Activated naive CD4-positive, alpha-beta T cell treated with anti-CD3 and anti-CD28 coated beads, Interleukin-2, amount 10 ng/mL, durations not matched to agents 7 days and 5 days (primary cell): ENCODE data around the gene GAB3.

ENCODE experiments used
- CTCF ChIA-PET: fragments of 350-600 bp; sonication (Branson Sonifier 250); formaldehyde crosslinking; loops from one replicate; lab custom pipeline; 2021; ENCODE audit warnings: antibody characterized with exemption; lab: Charles Lee
- DNase-seq: peaks from one replicate; pipeline ENCODE4 v3.0.0-alpha.2; 2020
- H3K27ac Mint-ChIP-seq: one replicate; pipeline ENCODE4 v1.8.0; 2021; ENCODE audit warnings: mild to moderate bottlenecking, moderate library complexity, mixed read lengths
- H3K27me3 Mint-ChIP-seq: one replicate; pipeline ENCODE4 v1.8.0; 2021; ENCODE audit warnings: mild to moderate bottlenecking, mixed read lengths
- H3K36me3 Mint-ChIP-seq: one replicate; pipeline ENCODE4 v1.8.0; 2021; ENCODE audit warnings: mixed read lengths
- H3K4me1 Mint-ChIP-seq: one replicate; pipeline ENCODE4 v1.8.0; 2021; ENCODE audit warnings: mixed read lengths
- H3K4me3 Mint-ChIP-seq: one replicate; pipeline ENCODE4 v1.8.0; 2021; ENCODE audit warnings: mild to moderate bottlenecking, moderate library complexity, mixed read lengths
- H3K9me3 Mint-ChIP-seq: one replicate; pipeline ENCODE4 v1.8.0; 2021; ENCODE audit warnings: mixed read lengths

Gene GAB3

GRCh38 chrX:154775419-154776349 is 24.8 kb upstream of the GAB3 start:
- Mint-ChIP-seq H3K36me3 (peaks cover 51% of the 10 kb centered on the region), H3K27me3 (no peaks in the 10 kb centered on the region), H3K27ac (peak overlapping the region; percentile 70), H3K9me3 (no peaks in the 10 kb centered on the region), H3K4me1 (peaks cover 30% of the 10 kb centered on the region), H3K4me3 (no peak overlapping the region)
- peak; percentile 31 for DNase-seq
- CTCF ChIA-PET, result interaction anchor here (0.9 kb wide), 1 partner anchor 12 kb away, joined by 4 read pairs; no protein-coding TSS in a partner anchor

DNA sequence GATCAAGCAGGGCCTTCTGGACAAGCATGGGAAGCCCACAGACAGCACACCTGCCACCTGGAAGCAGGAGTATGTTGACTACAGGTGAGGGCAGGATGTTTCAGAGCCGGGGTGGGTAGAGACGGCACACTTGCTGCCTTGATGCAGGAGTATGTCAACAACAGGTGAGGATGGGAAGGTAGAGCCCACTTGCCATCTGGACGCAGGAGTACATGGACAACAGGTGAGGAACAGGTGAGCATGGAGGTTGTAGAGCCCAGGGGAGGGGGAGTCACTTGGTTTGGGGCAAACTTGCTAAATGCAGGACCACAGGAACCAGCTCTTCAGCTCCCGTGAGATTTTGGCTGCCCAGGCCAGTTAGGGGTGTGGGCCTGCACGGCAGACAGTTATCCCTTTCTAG is 23.7 kb upstream of the GAB3 start:
- Mint-ChIP-seq H3K9me3 (no peaks in the 10 kb centered on the region), H3K36me3 (peaks cover 55% of the 10 kb centered on the region), H3K27me3 (no peaks in the 10 kb centered on the region), H3K27ac (no peak overlapping the region), H3K4me1 (peaks cover 32% of the 10 kb centered on the region), H3K4me3 (no peak overlapping the region)
- CTCF ChIA-PET, result no interaction called here
- DNase-seq, result no peak

GRCh38 chrX:154762537-154763296 is 11.8 kb upstream of the GAB3 start, which contains the start of gene DKC1:
Gene DKC1, plus strand, starts transcription at chrX:154762864. Its CDS starts 102 bp downstream, at chrX:154762966.
- no peaks in the 10 kb centered on the region for H3K9me3 Mint-ChIP-seq
- peaks cover 19% of the 10 kb centered on the region for H3K36me3 Mint-ChIP-seq
- no peaks in the 10 kb centered on the region for H3K27me3 Mint-ChIP-seq
- CTCF ChIA-PET, result interaction anchor here (0.8 to 1.9 kb wide), 3 partner anchors 13 to 37 kb away, joined by 3 to 13 read pairs (median 7); partner anchors contain the start of gene GAB3
- peak; percentile 96 for DNase-seq
- peak within 1 kb of the TSS; percentile 97 for H3K27ac Mint-ChIP-seq
- peaks cover 36% of the 10 kb centered on the region for H3K4me1 Mint-ChIP-seq
- peak within 1 kb of the TSS; percentile 85 for H3K4me3 Mint-ChIP-seq

- H3K27ac Mint-ChIP-seq, result peak overlapping the region; percentile 97
- peaks cover 36% of the 10 kb centered on the region for H3K4me1 Mint-ChIP-seq
- H3K4me3 Mint-ChIP-seq, result peak overlapping the region; percentile 85
- DNase-seq, result peak; percentile 24
- CTCF ChIA-PET, result interaction anchor here (0.8 to 1.9 kb wide), 3 partner anchors 13 to 37 kb away, joined by 3 to 13 read pairs (median 7); partner anchors contain the start of gene GAB3
- no peaks in the 10 kb centered on the region for H3K9me3 Mint-ChIP-seq
- no peaks in the 10 kb centered on the region for H3K27me3 Mint-ChIP-seq
- peaks cover 17% of the 10 kb centered on the region for H3K36me3 Mint-ChIP-seq
Observed at GRCh38 chrX:154761977-154762536, 11.2 kb upstream of the GAB3 start.

- Mint-ChIP-seq H3K27ac (no peak overlapping the region), H3K27me3 (no peaks in the 10 kb centered on the region), H3K4me3 (no peak overlapping the region), H3K4me1 (peaks cover 17% of the 10 kb centered on the region), H3K9me3 (no peaks in the 10 kb centered on the region), H3K36me3 (no peaks in the 10 kb centered on the region)
- CTCF ChIA-PET, result no interaction called here
- no peak for DNase-seq
Observed at GRCh38 chrX:154758696-154759095, 7.8 kb upstream of the GAB3 start.

- CTCF ChIA-PET, result interaction anchor here (1.1 to 5.3 kb wide), 3 partner anchors 27 to 88 kb away, joined by 3 to 65 read pairs (median 4); no protein-coding TSS in a partner anchor
- peak overlapping the region; percentile 64 for H3K27ac Mint-ChIP-seq
- H3K4me1 Mint-ChIP-seq, result peaks cover 23% of the 10 kb centered on the region
- no peak for DNase-seq
- H3K27me3 Mint-ChIP-seq, result peaks cover 8% of the 10 kb centered on the region
- no peaks in the 10 kb centered on the region for H3K36me3 Mint-ChIP-seq
- peak overlapping the region; percentile 61 for H3K4me3 Mint-ChIP-seq
- no peaks in the 10 kb centered on the region for H3K9me3 Mint-ChIP-seq
Observed at GRCh38 chrX:154751669-154752271, 893 bp upstream of the GAB3 start.

- peaks cover 23% of the 10 kb centered on the region for H3K4me1 Mint-ChIP-seq
- CTCF ChIA-PET, result interaction anchor here (1.1 to 5.3 kb wide), 5 partner anchors 11 to 90 kb away, joined by 3 to 65 read pairs (median 9); partner anchors contain the start of gene DKC1
- no peaks in the 10 kb centered on the region for H3K36me3 Mint-ChIP-seq
- peak overlapping the region; percentile 64 for H3K27ac Mint-ChIP-seq
- peaks cover 8% of the 10 kb centered on the region for H3K27me3 Mint-ChIP-seq
- peak overlapping the region; percentile 61 for H3K4me3 Mint-ChIP-seq
- DNase-seq, result no peak
- H3K9me3 Mint-ChIP-seq, result no peaks in the 10 kb centered on the region
Observed at GRCh38 chrX:154751203-154751668, 359 bp upstream of the GAB3 start.

DNA sequence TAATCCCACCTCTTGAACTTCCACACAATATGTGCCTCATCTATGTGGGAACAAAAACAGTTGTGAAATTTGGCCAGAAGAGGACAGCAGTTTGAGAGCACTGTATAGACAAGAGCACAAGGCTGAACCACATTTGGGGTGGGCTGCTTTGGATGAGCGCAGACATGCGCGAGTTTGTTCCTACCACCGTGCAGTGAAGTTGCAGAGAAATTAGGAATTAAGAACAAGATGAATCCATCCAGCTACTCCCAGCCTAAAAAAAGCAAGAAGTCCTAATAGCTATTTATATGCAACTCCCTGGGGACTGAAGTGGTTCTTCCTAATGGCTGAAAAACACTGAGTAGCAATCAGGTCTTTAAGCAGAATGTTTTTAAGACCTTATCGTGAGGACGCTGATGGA is 1.0 kb downstream of the GAB3 start:
- Mint-ChIP-seq H3K36me3 (peaks cover 3% of the 10 kb centered on the region), H3K27ac (no peak overlapping the region), H3K27me3 (peaks cover 8% of the 10 kb centered on the region), H3K4me3 (peak overlapping the region; percentile 71), H3K4me1 (peaks cover 23% of the 10 kb centered on the region), H3K9me3 (peaks cover 2% of the 10 kb centered on the region)
- CTCF ChIA-PET, result interaction anchor here (1.0 to 5.3 kb wide), 8 partner anchors 11 to 157 kb away, joined by 3 to 65 read pairs (median 12); partner anchors contain the start of gene DKC1
- DNase-seq, result no peak

- CTCF ChIA-PET, result interaction anchor here (0.9 to 5.3 kb wide), 21 partner anchors 10 to 156 kb away, joined by 3 to 65 read pairs (median 5); partner anchors contain the start of genes DKC1 and MPP1
- no peak overlapping the region for H3K27ac Mint-ChIP-seq
Observed at GRCh38 chrX:154748712-154749339, 2.1 kb downstream of the GAB3 start.

DNA sequence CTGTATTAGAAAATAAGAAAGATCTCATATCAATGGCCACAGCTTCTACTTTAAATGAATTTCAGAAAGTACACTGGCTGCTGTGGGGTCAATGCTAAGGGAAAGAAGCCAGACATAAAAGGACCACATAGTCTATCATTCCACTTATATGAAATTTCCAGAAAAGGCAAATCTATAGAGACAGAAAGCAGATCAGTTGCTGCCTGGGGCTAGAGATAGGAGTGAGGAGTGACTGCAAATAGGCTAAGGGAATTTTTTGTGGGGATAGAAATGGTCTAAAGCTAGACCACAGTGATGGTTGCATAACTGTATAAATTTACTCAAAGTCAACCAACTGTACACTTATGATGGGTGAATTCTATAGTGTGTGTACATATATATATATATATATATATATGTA is 8.3 kb downstream of the GAB3 start:
- Mint-ChIP-seq H3K27ac (no peak overlapping the region), H3K36me3 (peaks cover 5% of the 10 kb centered on the region), H3K27me3 (no peaks in the 10 kb centered on the region), H3K9me3 (peaks cover 2% of the 10 kb centered on the region), H3K4me1 (peaks cover 25% of the 10 kb centered on the region), H3K4me3 (no peak overlapping the region)
- CTCF ChIA-PET, result no interaction called here
- DNase-seq, result no peak

More at GRCh38 chrX:154748712-154749339, 2.1 kb downstream of the GAB3 start:
- Mint-ChIP-seq H3K27me3 (peaks cover 8% of the 10 kb centered on the region), H3K9me3 (peaks cover 2% of the 10 kb centered on the region), H3K36me3 (peaks cover 3% of the 10 kb centered on the region), H3K4me3 (peak overlapping the region; percentile 12), H3K4me1 (peaks cover 23% of the 10 kb centered on the region)
- peak; percentile 57 for DNase-seq

DNA sequence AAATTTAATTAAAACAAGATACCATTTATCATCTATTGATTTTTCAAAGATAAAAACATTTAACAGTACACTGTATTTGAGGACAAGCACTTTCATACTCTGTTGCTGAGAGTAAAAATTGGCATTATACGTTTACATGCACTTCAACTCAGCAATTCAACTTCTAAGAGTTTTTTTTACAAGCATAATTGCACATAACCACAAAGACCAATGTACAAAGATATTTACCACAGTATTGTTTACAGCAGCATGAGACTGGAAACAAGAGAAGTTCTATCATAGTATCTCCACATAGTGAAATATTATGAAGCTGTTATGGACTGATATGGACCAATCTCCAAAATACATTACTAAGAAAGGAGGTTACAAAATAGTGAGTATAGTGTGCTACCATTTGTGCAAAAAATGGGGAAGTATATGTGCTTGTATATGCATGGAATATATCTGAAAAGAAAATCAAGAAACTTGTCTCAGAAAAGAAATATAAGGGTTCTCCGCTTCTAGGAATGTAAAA is 10.9 kb downstream of the GAB3 start:
- peaks cover 4% of the 10 kb centered on the region for H3K36me3 Mint-ChIP-seq
- no peak for DNase-seq
- CTCF ChIA-PET, result interaction anchor here (4.5 kb wide), 1 partner anchor 9 kb away, joined by 29 read pairs; no protein-coding TSS in a partner anchor

GRCh38 chrX:154738011-154738738 is 12.7 kb downstream of the GAB3 start:
- Mint-ChIP-seq H3K27ac (no peak overlapping the region), H3K4me3 (no peak overlapping the region), H3K27me3 (no peaks in the 10 kb centered on the region), H3K9me3 (no peaks in the 10 kb centered on the region), H3K4me1 (peaks cover 69% of the 10 kb centered on the region), H3K36me3 (peaks cover 4% of the 10 kb centered on the region)
- CTCF ChIA-PET, result interaction anchor here (0.9 to 4.5 kb wide), 2 partner anchors 11 to 12 kb away, joined by 5 to 29 read pairs; no protein-coding TSS in a partner anchor
- DNase-seq, result no peak

More for the DNA sequence above, 10.9 kb downstream of the GAB3 start:
- H3K4me1 Mint-ChIP-seq, result peaks cover 51% of the 10 kb centered on the region
- H3K9me3 Mint-ChIP-seq, result no peaks in the 10 kb centered on the region
- no peak overlapping the region for H3K4me3 Mint-ChIP-seq
- H3K27ac Mint-ChIP-seq, result no peak overlapping the region
- no peaks in the 10 kb centered on the region for H3K27me3 Mint-ChIP-seq
